K562 (cell line): ENCODE results near the gene SND1. TPM values are rescaled to one million over a fixed set of nuclear protein-coding genes. Genes with fewer than 3 reads are reported as not detected.

Source experiments
- BRD9 ChIP-seq: fragments of 450-650 bp; IDR thresholded peaks from 2 replicates; pipeline ENCODE4 v1.6.1; 2018; ENCODE audit warnings: low read depth; ENCODE audit not compliant: partially characterized antibody
- CBFA2T2 ChIP-seq: fragments of 450-650 bp; conservative IDR thresholded peaks from 2 replicates; pipeline ENCODE4 v1.6.1; 2017; ENCODE audit warnings: mild to moderate bottlenecking
- CBX3 ChIP-seq, 2 experiments: IDR thresholded peaks; 1 replicate in 1 of 2; 2 replicates in 1 of 2; pipeline ENCODE4 v1.6.1; 2012; ENCODE audit warnings: inconsistent platforms in 2 of 2, low read length in 2 of 2, borderline replicate concordance in 1 of 2, control low read depth in 1 of 2
- DDX20 ChIP-seq: fragments of 450-650 bp; IDR thresholded peaks from 2 replicates; pipeline ENCODE4 v1.6.1; 2016; ENCODE audit warnings: missing genetic modification characterization, low read depth, mild to moderate bottlenecking, missing compliant biosample characterization, moderate library complexity
- EGR1 ChIP-seq: fragments of 450-650 bp; conservative IDR thresholded peaks from 2 replicates; pipeline ENCODE4 v1.6.1; 2017; ENCODE audit warnings: mild to moderate bottlenecking
- HCFC1 ChIP-seq: IDR thresholded peaks from 2 replicates; pipeline ENCODE4 v1.6.1; 2012; ENCODE audit warnings: low read depth, low read length, improper control_type of control experiment
- LEF1 ChIP-seq: fragments of 450-650 bp; IDR thresholded peaks from 2 replicates; pipeline ENCODE4 v1.6.1; 2016; ENCODE audit warnings: mild to moderate bottlenecking
- MAFK ChIP-seq: IDR thresholded peaks from 2 replicates; pipeline ENCODE4 v1.6.1; 2011; ENCODE audit warnings: low read length, improper control_type of control experiment
- MAZ ChIP-seq, 2 experiments: fragments of 450-650 bp in 1 of 2; sonication (generic) in 1 of 2; formaldehyde crosslinking; IDR thresholded peaks in 1 of 2; conservative IDR thresholded peaks in 1 of 2; 2 replicates each; pipeline versions ENCODE4 v1.4.0 to v1.5.0; 2020; ENCODE audit warnings: mild to moderate bottlenecking in 1 of 2, missing genetic modification reagents in 1 of 2
- NCOA1 ChIP-seq: fragments of 450-650 bp; IDR thresholded peaks from 2 replicates; pipeline ENCODE4 v1.6.1; 2016; ENCODE audit warnings: low read depth
- NEUROD1 ChIP-seq: fragments of 150-350 bp; IDR thresholded peaks from 2 replicates; pipeline ENCODE4 v1.6.1; 2014; ENCODE audit warnings: borderline replicate concordance, low read length, low read depth; ENCODE audit not compliant: partially characterized antibody
- NFXL1 ChIP-seq: fragments of 450-650 bp; formaldehyde crosslinking; IDR thresholded peaks from 2 replicates; pipeline ENCODE4 v1.4.0; 2021; ENCODE audit warnings: mild to moderate bottlenecking
- NFYB ChIP-seq: IDR thresholded peaks from 2 replicates; pipeline ENCODE4 v1.6.1; 2011; ENCODE audit warnings: mild to moderate bottlenecking, moderate library complexity; ENCODE audit not compliant: insufficient read length; ENCODE audit errors: extremely low read depth
- SLC30A9 ChIP-seq: fragments of 250-450 bp; sonication (Bioruptor Pico); IDR thresholded peaks from 2 replicates; pipeline ENCODE4 v1.8.0; 2022; ENCODE audit warnings: mild to moderate bottlenecking, moderate library complexity
- TARDBP ChIP-seq: fragments of 450-650 bp; IDR thresholded peaks from 2 replicates; pipeline ENCODE4 v1.6.1; 2016
- TEAD4 ChIP-seq, 2 experiments: sonication (generic) in 1 of 2; formaldehyde crosslinking in 1 of 2; IDR thresholded peaks; 2 replicates each; pipeline versions ENCODE4 v1.6.1 to v1.8.0; 2012 to 2022; ENCODE audit warnings: borderline replicate concordance in 1 of 2, inconsistent platforms in 1 of 2, low read length in 1 of 2, mild to moderate bottlenecking in 1 of 2, missing genetic modification reagents in 1 of 2
- polyA plus RNA-seq, 8 experiments: library from polyadenylated mRNA; depleted of rRNA in 4 of 8; stranded (reverse) in 5 of 8; unstranded in 3 of 8; fragments of >200 nt; fragmentation: Nextera tagmentation in 2 of 8; fragmentation: Illumina TruSeq in 1 of 8; extraction: Ambion mirVana in 2 of 8; extraction: Trizol in 1 of 8; gene quantifications; 2 replicates each; pipeline versions ENCODE4 v1.2.1 to v1.2.3, GENCODE V29; 2011 to 2014; ENCODE audit warnings: inconsistent platforms in 1 of 8, missing spikeins in 1 of 8
- total RNA-seq, 7 experiments: library from RNA; depleted of rRNA in 6 of 7; stranded (reverse); fragments of >200 nt in 6 of 7; fragmentation: Illumina TruSeq in 2 of 7; extraction: Trizol in 2 of 7; gene quantifications; 2 replicates each; pipeline versions ENCODE4 v1.2.1 to v1.2.3, GENCODE V29; 2011 to 2021; ENCODE audit warnings: low replicate concordance in 1 of 7
- TF ChIP-seq, protein P1 (sequence below): fragments of 450-650 bp; IDR thresholded peaks from 2 replicates; pipeline ENCODE4 v1.6.1; 2017; ENCODE audit warnings: mild to moderate bottlenecking, moderate library complexity
- TF ChIP-seq, protein P2 (sequence below): IDR thresholded peaks from 2 replicates; pipeline ENCODE4 v1.6.1; 2016; ENCODE audit warnings: missing genetic modification characterization, missing compliant biosample characterization
- TF ChIP-seq, protein P3 (sequence below), 2 experiments: IDR thresholded peaks; 2 replicates each; pipeline ENCODE4 v1.6.1; 2012; ENCODE audit warnings: improper control_type of control experiment in 2 of 2, low read depth in 2 of 2, low read length in 2 of 2, borderline replicate concordance in 1 of 2
- TF ChIP-seq, protein P4 (sequence below): sonication (generic); formaldehyde crosslinking; IDR thresholded peaks from 2 replicates; pipeline ENCODE4 v1.8.1; 2023; ENCODE audit warnings: mild to moderate bottlenecking, missing genetic modification reagents

SND1 gene
- total and polyA plus RNA-seq, 9 of the 15 experiments (the other 6 are each of a cell fraction or from before 2014, with no cell fraction given): 46.5 to 307 (median 191) TPM

DNA sequence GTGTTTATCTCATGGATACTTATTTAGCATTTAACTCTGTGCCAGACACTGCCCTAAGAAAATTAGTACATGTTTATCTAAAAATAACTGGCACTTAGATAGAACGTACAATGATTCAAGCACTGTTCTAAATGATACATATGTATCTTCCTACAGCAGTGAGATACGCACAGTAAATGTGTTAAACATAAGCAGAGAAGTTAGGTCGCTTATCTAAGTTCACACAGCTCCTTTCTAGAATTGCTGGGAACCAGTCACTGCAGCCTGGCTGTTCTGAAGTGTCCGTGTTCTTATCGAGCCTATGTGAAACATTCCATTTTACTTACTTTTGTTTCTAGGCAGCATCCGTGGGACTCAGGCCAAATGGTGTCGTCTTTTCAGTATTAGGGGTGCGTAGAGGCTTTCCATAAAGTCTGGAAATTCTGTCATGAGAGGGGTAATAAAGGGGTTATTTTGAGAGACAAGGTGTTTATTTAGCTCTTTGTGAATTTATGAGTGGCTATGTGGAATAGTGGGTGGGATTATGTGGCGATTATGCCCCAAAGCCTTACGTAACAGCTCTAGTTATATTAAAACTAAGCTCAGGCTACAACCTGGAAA lies 186.9 kb downstream of the SND1 start (continued):
- TF ChIP-seq, protein P1, sequence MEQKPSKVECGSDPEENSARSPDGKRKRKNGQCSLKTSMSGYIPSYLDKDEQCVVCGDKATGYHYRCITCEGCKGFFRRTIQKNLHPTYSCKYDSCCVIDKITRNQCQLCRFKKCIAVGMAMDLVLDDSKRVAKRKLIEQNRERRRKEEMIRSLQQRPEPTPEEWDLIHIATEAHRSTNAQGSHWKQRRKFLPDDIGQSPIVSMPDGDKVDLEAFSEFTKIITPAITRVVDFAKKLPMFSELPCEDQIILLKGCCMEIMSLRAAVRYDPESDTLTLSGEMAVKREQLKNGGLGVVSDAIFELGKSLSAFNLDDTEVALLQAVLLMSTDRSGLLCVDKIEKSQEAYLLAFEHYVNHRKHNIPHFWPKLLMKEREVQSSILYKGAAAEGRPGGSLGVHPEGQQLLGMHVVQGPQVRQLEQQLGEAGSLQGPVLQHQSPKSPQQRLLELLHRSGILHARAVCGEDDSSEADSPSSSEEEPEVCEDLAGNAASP: no peak
- 0 out of 2 replicates have a peak, but pooled peaks have one; percentile 45 for TF ChIP-seq LEF1
- TF ChIP-seq BRD9: peak; percentile 79
- TF ChIP-seq DDX20: 0 out of 2 replicates have a peak, but pooled peaks have one; percentile 7
- TF ChIP-seq, protein P2, sequence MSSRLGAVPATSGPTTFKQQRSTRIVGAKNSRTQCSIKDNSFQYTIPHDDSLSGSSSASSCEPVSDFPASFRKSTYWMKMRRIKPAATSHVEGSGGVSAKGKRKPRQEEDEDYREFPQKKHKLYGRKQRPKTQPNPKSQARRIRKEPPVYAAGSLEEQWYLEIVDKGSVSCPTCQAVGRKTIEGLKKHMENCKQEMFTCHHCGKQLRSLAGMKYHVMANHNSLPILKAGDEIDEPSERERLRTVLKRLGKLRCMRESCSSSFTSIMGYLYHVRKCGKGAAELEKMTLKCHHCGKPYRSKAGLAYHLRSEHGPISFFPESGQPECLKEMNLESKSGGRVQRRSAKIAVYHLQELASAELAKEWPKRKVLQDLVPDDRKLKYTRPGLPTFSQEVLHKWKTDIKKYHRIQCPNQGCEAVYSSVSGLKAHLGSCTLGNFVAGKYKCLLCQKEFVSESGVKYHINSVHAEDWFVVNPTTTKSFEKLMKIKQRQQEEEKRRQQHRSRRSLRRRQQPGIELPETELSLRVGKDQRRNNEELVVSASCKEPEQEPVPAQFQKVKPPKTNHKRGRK (tag): no peak
- TF ChIP-seq, protein P3, sequence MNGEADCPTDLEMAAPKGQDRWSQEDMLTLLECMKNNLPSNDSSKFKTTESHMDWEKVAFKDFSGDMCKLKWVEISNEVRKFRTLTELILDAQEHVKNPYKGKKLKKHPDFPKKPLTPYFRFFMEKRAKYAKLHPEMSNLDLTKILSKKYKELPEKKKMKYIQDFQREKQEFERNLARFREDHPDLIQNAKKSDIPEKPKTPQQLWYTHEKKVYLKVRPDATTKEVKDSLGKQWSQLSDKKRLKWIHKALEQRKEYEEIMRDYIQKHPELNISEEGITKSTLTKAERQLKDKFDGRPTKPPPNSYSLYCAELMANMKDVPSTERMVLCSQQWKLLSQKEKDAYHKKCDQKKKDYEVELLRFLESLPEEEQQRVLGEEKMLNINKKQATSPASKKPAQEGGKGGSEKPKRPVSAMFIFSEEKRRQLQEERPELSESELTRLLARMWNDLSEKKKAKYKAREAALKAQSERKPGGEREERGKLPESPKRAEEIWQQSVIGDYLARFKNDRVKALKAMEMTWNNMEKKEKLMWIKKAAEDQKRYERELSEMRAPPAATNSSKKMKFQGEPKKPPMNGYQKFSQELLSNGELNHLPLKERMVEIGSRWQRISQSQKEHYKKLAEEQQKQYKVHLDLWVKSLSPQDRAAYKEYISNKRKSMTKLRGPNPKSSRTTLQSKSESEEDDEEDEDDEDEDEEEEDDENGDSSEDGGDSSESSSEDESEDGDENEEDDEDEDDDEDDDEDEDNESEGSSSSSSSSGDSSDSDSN (IDR thresholded peaks at IDR 0.05; ENCODE audit: borderline replicate concordance in 1 of 2, low read depth in 2 of 2, low read length in 2 of 2): 0 out of 4 replicates have a peak, but pooled peaks of 1 of the 2 experiments have one; percentile 70
- TF ChIP-seq EGR1: no peak
- no peak for TF ChIP-seq TARDBP
- TF ChIP-seq, protein P4, sequence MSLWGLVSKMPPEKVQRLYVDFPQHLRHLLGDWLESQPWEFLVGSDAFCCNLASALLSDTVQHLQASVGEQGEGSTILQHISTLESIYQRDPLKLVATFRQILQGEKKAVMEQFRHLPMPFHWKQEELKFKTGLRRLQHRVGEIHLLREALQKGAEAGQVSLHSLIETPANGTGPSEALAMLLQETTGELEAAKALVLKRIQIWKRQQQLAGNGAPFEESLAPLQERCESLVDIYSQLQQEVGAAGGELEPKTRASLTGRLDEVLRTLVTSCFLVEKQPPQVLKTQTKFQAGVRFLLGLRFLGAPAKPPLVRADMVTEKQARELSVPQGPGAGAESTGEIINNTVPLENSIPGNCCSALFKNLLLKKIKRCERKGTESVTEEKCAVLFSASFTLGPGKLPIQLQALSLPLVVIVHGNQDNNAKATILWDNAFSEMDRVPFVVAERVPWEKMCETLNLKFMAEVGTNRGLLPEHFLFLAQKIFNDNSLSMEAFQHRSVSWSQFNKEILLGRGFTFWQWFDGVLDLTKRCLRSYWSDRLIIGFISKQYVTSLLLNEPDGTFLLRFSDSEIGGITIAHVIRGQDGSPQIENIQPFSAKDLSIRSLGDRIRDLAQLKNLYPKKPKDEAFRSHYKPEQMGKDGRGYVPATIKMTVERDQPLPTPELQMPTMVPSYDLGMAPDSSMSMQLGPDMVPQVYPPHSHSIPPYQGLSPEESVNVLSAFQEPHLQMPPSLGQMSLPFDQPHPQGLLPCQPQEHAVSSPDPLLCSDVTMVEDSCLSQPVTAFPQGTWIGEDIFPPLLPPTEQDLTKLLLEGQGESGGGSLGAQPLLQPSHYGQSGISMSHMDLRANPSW (CRISPR knock-in tag): peak; percentile 93; the same call in 1 of the 2 replicates
- TF ChIP-seq CBX3 (IDR thresholded peaks at IDR 0.05; ENCODE audit: borderline replicate concordance in 1 of 2, low read length in 2 of 2): peak in 1 of 2 experiments; percentile 91; a peak in 2 of 3 replicates
- peak; percentile 53 for TF ChIP-seq NFYB
- peak; percentile 50 for TF ChIP-seq NEUROD1
- TF ChIP-seq SLC30A9 (CRISPR knock-in tag): no peak
- no peak for TF ChIP-seq HCFC1
- no peak for TF ChIP-seq NFXL1 (CRISPR knock-in tag)
- peak; percentile 96 for TF ChIP-seq TEAD4 (IDR thresholded peaks at IDR 0.05; ENCODE audit: low read length)
- no peak for TF ChIP-seq TEAD4 (CRISPR knock-in tag; IDR thresholded peaks at IDR 0.05; ENCODE audit: borderline replicate concordance)
- TF ChIP-seq NCOA1: peak; percentile 47; the same call in 1 of the 2 replicates
- TF ChIP-seq MAZ (CRISPR knock-in tag; conservative IDR thresholded peaks at IDR 0.05 in 1 of 2, IDR thresholded peaks at IDR 0.05 in 1 of 2): no peak
- peak; percentile 97 for TF ChIP-seq CBFA2T2
- no peak for TF ChIP-seq MAFK
